DND-41 (cell line): ENCODE results near the gene CMTM2.

Experiments used
- CTCF ChIP-seq: IDR thresholded peaks from 2 replicates; pipeline ENCODE4 v1.5.1; 2012; ENCODE audit warnings: borderline replicate concordance, low read length, moderate library complexity, mild to moderate bottlenecking; ENCODE audit not compliant: poor library complexity, severe bottlenecking; ENCODE audit errors: extremely low read depth
- EZH2 ChIP-seq: IDR thresholded peaks from 3 replicates; pipeline ENCODE4 v1.6.1; 2012; ENCODE audit warnings: borderline replicate concordance, low read depth, mild to moderate bottlenecking, moderate library complexity, low read length, inconsistent platforms; ENCODE audit not compliant: severe bottlenecking

GRCh38 chr16:66610111-66610820 lies 31.0 kb downstream of the CMTM2 start:
- TF ChIP-seq CTCF: no peak
- TF ChIP-seq EZH2: no peak
